Dedifferentiated amniotic fluid mesenchymal stem cell (primary cell): ENCODE data around the gene TAPT1.
A peak's percentile ranks its signal among the peaks of the same experiment; 100 is the strongest.

Source experiments
- DNase-seq: peaks from one replicate; pipeline ENCODE4 v3.0.0-alpha.2; 2016; ENCODE audit errors: extremely low spot score

TAPT1 gene, protein sequence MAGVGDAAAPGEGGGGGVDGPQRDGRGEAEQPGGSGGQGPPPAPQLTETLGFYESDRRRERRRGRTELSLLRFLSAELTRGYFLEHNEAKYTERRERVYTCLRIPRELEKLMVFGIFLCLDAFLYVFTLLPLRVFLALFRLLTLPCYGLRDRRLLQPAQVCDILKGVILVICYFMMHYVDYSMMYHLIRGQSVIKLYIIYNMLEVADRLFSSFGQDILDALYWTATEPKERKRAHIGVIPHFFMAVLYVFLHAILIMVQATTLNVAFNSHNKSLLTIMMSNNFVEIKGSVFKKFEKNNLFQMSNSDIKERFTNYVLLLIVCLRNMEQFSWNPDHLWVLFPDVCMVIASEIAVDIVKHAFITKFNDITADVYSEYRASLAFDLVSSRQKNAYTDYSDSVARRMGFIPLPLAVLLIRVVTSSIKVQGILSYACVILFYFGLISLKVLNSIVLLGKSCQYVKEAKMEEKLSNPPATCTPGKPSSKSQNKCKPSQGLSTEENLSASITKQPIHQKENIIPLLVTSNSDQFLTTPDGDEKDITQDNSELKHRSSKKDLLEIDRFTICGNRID

GRCh38 chr4:16225863-16226815 is at the start of gene TAPT1:
Gene TAPT1, minus strand, starts transcription at chr4:16226471. Its CDS starts 14 bp downstream, at chr4:16226457.
- DNase-seq, result peak; percentile 58

DNA sequence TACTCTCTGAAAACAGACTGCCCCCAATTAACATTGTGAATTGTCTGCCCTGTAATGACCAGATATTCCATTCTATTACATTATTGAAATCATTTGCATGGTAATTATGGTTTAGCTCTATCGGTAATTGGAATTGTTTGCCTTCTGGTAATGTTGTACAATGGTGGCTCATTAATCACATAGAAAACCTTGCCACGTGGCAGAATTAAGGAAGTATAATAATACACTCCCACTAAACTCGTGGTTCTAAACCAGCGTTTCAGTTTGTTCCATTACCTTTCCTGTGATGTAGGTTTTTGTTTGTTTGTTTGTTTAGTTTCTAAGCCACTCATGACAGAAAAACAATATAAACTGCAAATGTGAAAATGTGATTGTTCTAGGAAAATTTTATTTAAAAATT is 45.1 kb upstream of the TAPT1 start:
- DNase-seq, result no peak

- DNase-seq, result no peak
Measured at GRCh38 chr4:16270454-16271328, 44.4 kb upstream of the TAPT1 start.

GRCh38 chr4:16269742-16270453 is 43.6 kb upstream of the TAPT1 start:
- peak; percentile 98 for DNase-seq

- DNase-seq, result no peak
Measured at GRCh38 chr4:16269240-16269639, 43.0 kb upstream of the TAPT1 start.

- DNase-seq, result no peak
Measured at GRCh38 chr4:16268290-16268689, 42.0 kb upstream of the TAPT1 start.

DNA sequence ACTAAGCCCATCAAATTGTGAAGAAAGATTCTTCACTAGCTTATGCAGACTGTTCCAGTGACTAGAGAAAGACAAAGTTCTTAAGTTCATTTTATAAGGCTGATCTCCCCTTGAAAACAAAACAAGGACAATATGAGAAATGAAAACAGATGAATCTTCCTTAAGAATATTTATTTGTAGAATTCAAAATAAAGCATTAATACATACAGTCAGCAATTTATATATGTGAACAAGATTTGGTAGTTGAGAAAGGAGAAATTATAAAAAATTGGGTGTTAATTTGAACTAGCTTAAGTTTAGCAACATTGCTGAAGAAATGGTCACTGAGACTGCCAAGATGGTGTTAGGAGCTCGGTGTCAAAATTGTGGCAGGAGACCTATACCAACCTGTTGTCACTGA is 41.4 kb upstream of the TAPT1 start:
- no peak for DNase-seq

DNA sequence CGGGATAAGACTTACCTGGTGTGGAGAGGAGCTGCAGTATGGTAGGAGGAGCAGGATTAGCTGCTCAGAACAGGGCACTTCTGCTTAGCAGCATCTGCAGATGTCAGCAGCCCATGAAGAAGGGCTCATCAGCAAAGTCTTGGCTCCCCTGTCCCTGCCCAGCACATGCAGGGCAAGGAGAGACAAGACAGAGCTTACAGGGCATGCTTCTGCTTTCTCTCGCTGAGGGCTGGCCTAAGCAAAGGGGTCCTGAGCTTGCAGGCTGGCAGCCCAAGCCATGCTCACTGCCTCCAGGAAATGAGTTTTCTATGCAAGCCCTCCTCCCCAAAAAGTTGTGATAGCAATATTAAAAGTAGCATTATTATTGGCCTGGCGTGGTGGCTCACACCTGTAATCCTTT is 39.5 kb upstream of the TAPT1 start:
- no peak for DNase-seq

- DNase-seq, result peak; percentile 67
Measured at GRCh38 chr4:16264798-16265197, 38.5 kb upstream of the TAPT1 start.

GRCh38 chr4:16263056-16263455 is 36.8 kb upstream of the TAPT1 start:
- no peak for DNase-seq

DNA sequence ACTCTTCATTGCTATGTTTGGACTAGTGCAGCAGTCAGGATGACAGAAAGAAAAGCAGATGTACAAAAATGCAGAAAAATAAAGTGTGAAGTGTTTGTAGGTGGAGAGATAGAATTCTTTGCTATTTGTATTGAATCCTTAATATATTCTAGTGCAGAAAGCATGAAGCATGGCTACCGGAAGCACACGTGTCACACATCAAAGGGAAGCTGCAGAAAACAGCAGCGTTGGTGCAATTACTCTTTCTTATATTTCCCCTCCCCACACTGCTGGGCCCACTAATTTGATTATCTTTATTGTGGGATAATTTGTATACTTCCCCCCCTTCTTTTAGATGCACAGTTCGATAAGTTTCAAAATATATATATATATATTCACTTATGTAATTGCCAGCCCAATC is 35.9 kb upstream of the TAPT1 start:
- DNase-seq, result no peak

DNA sequence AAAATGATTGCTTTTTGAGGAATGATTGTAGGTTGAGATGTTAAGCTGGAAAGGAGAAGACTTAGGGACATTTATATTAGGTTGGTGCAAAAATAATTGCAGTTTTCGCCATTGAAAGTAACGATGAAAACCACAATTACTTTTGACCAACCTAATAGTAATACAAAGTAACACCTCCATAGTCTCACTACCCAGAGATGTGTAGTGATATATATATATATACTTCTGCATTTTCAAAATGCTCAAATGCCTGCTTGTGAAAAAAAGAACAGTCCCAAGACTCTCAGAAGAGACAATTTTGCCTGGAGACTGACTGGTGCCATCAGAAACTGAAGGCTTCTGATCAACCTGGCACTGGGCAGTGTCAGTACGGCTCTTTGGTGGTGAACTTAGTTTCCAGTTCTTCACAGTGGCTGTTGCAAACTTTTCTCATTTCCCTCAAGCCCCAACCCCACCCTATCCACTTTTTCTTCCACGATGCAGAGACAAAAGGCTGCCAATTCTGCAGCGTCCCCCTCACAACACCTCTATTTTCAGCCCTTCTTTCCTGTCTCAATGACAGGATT is 35.1 kb upstream of the TAPT1 start:
- DNase-seq, result no peak

- no peak for DNase-seq
Measured at GRCh38 chr4:16259889-16260246, 33.6 kb upstream of the TAPT1 start.

DNA sequence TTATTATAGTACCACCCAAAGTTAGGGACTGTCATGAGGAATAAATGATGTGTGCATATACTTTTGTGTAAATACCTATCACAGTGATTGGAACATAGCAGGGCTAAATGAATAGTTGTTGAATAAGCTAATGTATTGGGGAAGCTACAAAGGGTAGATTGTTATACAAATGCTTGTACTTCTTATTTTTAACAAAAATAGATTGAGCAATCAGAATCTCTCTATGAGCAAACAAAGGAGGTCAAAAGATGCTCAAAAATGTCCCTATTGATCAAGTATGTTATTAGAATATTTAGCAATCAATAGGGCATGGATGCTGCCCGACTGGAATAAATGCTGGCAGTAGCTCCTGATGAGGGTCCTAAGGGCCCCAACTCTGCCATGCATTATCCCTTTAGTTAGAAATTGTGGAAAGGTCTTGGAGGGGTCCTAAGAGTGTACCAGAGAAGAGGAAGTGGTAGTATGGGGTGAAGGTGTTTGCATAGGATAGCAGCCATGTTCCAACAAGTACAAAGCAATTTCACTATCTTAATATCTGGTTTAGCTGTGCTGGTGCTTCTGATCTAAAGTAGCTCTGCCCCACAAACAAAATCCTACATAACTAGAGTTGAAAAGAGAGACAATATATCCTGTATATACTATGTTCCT is 33.1 kb upstream of the TAPT1 start:
- DNase-seq, result no peak

DNA sequence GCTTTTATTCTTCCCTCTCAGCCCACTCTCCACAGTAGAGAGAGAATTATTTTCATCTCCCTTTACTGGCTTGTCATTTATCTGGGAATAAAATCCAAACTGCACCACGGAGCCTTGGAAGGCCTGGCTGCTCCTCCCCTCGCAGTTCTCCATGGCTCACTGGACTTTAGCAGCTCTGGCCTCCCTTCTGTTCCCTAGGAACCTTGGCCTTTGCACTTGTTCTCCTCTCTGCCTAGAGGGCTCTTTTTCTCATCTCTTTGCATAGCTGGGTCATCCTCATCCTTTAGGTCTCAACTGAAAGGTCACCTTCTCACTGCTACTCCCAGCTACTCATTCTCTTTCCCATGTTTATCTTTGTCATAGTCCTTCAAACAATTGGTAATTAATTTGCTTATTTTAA is 31.3 kb upstream of the TAPT1 start:
- DNase-seq, result no peak

- no peak for DNase-seq
Measured at GRCh38 chr4:16256343-16256742, 30.1 kb upstream of the TAPT1 start.

DNA sequence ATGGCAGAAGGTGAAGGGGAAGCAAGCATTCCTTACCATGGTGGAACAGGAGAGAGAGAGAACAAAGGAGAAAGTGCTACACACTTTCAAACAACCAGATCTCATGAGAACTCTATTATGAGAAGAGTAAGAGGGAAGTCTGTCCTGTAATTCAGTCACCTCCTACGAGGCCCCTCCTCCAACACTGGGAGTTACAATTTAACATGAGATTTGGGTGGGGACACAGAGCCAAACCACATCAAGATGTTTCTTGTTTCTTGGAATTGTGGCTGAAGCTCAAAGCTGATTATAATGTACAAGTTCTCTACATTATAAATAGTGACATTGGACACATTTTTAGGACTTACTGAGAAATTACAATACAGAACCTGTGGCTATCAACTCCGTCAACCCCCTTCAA is 29.5 kb upstream of the TAPT1 start:
- DNase-seq, result no peak

DNA sequence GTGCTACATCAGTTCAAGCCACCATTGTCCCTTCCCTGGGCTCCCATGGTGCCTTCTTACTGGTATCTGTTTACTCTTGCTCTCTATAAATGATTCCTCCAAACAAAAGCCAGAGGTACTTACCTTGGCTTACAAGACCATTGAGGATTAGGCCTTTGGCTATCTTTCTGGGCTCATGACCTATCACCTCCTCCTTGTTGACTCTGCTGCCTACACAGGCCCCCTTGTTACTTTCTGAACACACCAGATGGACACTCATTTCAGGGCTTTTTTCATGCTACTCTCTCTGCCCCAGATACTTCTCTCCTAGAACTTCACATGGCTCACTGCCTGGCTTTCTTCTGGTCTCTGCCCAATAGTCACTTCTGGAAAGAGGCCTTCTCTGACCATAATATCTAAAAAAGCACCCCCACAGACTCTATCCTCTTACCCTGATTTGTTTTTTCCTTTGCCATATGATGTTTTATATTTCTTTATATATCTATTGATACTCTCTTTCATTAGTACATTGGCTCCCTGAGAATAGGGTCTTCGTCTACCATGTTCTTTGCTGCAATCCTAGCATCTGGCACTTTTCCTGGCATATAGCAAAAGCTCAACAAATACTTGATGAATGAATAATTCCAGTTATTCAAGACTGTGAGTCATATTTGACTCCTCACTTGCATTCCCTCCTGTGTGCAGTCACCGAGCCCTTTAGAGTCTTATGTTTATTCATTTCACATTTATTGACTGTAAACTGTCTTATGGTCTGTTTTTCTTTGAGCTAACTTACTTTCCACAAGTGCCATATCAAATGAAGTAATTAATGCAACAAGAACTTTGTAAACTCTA is 27.1 kb upstream of the TAPT1 start:
- peak; percentile 65 for DNase-seq
